ENCODE measurements around the gene DPEP1.
"Not testable (repeated sequence)": the region's sequence is repeated elsewhere in the genome, so short reads cannot be mapped to it uniquely, and the experiment has no call there.

Gene DPEP1

GRCh38 chr16:89613231-89613953 is at the start of gene DPEP1:
Gene DPEP1 (plus strand): TSS chr16:89613642. CDS start chr16:89630411, 16,769 bp downstream.
- no peak for DNase-seq

GRCh38 chr16:89564476-89565255 is 48.8 kb upstream of the DPEP1 start:
- peak; percentile 41 to 55 for DNase-seq

DNA sequence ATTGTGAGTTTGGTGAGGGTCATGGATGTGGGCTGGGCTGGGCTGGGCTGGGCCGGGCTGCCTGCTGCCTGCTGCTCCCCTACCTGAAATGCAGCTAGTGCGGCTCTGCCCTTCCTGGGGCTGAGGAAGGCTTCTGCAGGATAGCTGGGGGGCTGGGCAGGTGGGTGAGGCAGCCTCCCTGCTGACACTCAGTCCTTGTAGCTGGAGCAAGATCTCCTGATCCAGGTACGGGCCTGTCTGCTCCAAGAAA is 48.3 kb upstream of the DPEP1 start:
- DNase-seq: no peak

DNA sequence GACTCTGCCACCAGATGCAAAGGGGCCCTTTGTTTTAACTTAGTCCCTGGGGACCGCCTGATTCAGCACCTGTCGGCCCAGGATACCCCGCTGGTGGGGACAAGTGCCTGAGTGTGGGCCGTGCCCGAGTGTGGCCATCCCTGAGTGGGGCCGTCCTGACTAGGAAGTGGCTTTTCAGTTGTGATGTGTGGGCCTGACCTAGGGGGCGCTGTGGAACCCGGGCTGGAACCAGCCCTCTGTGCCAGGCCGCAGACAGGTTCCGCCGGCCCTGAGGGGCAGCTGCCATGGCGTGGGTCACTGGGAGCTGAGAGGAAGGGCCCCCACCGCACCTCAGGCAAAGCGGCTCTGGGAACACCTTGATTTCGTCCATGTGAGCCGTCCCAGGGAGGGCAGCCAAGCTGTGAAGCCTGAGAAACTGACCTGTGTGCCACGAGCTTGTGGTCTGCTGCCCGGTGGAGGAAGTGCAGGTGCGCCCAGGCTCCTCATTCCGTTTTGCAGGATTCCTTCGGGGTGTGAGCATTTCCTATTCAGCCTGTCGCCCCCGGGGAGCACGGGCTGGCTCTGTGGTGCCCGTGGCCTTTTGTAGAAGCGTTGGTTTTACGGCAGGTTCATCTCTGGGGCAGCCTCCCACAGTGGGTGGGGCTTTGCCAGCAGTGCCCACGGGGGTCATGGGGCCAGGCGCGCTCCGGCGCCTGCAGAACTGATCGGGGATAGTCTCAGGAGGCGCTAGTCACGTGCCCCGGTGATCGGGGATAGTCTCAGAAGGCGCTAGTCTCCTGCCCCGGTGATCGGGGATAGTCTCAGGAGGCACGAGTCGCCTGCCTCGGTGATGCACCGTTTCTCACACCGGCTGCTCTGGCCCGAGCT is 47.7 kb upstream of the DPEP1 start:
- peak; percentile 73 to 80 for DNase-seq

- no peak for DNase-seq
Measured at GRCh38 chr16:89567656-89568594, 45.5 kb upstream of the DPEP1 start.

DNA sequence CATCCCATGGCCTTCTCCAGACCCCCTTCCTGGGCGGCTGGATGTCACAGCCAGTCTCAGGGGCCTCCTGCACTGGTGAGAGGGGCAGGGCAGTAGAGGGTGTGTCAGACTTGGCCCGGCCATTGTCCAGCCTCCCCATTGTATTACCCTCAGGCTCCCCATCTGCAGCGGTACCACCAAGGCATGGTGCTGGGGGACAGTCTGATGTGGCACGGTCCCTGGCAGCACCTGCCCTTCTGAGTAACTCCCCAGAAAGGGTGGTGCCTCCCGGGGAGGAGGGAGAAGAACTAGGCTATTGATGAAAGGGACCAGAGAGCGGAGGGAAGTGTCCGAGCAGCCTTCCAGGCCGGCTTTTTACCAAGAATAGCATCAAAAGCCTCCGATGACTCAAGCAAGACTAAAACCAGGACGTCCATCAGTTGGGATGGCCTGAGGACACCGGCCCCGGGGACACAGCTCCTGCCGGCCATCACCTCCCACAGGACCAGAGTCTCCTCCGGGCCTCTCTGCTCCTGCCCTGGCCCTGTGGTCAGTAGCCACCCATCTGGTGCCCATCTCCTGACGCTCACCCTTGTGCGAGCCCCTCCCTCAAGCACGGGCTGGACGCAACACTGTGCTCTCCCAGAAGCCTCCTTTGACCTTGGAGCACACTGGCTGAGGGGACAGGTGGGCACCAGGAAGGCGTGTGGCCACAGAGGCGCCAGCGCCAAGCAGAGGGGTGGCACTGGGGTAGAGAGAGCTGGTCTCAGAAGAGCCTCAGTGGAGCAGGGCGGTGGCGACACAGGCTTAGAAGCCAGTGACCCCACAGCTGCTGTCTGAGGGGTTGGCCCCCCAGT is 43.7 kb upstream of the DPEP1 start:
- no peak for DNase-seq

- DNase-seq: no peak
Measured at GRCh38 chr16:89570342-89570923, 43.0 kb upstream of the DPEP1 start.

- not testable (repeated sequence) for DNase-seq
Measured at GRCh38 chr16:89570983-89571598, 42.4 kb upstream of the DPEP1 start.

GRCh38 chr16:89571636-89572035 is 41.8 kb upstream of the DPEP1 start:
- DNase-seq: no peak

- no peak for DNase-seq
Measured at GRCh38 chr16:89572073-89572484, 41.4 kb upstream of the DPEP1 start.

- DNase-seq: no peak
Measured at GRCh38 chr16:89572485-89573205, 40.8 kb upstream of the DPEP1 start.

GRCh38 chr16:89573826-89574680 is 39.4 kb upstream of the DPEP1 start:
- no peak for DNase-seq

DNA sequence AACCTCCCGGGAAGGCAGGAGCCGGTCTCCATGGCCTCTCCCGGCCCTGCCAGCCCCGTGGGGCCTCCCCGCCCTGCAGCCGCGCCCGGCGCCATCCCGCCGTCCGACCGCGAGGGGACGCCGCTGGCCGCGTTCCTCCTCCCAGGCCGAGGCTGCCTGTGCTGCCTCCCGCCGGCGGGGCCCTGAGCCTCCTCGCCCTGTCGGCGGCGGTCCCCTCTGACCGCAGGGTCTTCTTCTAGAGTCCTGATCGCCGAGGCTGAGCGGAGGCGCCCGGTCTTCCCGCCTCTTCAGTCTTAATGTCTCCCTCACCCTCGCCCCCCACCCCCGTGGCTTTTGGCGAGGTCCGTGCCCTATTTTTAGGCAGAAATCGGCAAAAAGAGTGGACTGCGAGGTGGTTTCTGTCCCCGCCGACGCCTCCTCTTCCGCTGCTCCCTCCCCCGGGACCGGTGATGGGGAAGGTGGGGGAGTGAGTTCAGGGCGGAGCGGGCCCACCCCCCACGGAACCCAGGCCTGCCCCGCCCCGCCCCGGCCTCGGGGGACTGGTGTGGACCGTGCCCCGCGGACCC is 38.7 kb upstream of the DPEP1 start:
- peak; percentile 63 to 73 for DNase-seq

DNA sequence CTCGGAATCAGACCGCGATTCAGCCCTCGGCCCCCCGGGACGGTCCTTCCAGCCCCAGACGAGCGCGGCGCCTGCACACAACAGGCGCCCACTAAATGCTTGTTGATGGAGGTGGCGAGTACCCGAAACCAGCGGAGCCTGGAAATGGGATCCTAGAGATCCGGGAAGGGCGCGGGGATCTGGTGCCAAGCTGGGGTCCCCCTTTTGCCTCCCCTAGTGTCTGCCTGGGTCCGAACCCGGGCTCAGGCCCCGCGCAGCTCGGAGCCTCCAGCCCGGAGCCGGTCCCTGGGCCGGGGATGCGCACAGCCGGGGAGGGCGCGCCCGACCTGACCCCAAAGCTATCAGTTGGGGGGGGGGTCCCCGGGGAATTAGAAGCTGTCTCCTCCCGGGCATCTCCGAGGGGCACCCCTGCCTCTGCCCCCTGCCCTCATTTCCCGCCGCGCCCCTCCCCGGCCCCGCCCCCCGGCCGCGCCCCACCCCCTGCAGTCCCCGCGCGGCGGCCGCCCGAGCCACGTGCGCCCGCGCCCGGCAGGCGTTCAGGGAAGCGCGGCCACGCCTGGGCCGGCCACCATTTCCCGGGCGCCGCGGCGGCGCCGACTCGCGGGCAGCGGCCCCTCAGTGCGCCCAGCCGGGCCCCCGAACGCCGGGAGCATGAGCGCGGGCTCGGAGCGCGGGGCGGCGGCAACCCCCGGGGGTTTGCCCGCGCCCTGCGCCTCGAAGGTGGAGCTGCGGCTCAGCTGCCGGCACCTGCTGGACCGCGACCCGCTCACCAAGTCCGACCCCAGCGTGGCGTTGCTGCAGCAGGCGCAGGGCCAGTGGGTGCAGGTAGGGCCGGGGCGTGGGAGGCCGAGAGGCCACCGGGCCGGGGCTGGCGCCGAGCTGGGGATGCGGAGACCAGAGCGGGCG is 37.9 kb upstream of the DPEP1 start, which contains the start of gene CPNE7:
Gene CPNE7 (plus strand): TSS at position 512 of the 906 bp plus-strand sequence. CDS start 140 bp downstream, at position 652.
- DNase-seq: peak in 1 of 2 donors; percentile 35

DNA sequence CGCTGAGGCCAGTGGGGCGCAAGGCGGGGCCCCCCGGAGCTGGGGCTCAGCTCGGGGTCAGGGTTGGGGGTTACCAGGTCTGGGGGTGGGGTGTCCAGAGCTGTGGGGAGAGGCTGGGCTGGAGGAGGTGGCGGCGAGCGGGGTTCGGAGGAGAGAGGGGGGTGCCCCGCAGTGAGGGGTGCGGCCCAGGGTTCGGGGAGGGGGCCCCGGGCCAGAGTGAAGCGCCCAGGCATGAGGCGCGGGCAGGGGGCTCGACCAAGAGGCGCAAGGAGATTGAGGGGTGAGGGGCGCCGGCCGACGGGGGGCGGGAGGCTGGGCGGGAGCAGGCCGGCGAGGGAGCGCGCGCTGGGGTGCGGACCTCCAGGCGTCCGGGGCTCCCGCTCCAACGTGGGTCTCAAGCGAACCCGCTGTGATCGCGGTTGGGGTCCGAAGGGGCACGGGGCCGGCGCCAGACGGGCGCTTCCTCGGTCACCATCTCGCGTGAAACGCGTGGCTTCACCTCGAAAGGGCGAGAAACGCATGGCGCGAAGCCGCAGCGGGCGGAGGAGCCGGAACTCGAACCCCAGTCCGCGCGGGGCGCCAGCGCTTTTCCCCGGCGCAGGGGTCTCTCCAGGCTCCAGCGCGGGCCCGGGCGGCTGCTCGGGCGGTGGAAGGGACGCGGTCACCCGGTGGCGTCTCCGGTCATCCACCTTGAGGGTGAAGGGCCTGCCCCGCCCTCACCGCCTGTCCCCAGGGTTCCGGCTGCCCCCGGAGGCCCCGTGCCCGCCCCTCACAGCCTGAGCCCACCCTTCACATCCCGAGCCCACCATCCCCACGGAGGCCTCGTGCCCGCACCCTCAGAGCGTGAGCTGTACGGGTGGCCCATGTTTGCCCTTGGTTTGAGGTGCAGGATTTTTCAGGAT is 37.0 kb upstream of the DPEP1 start:
- no peak for DNase-seq

All from stimulated activated CD4-positive, alpha-beta T cell treated with anti-CD3 and anti-CD28 coated beads, Interleukin-2, amount 100 ng/mL, for 24 hours (primary cell).